Measurements from ENCODE around the gene ALS2. TPM values are rescaled to one million over a fixed set of nuclear protein-coding genes. Genes with fewer than 3 reads are reported as not detected.
A peak's percentile ranks its signal among the peaks of the same experiment; 100 is the strongest.
"Not testable (repeated sequence)": the region's sequence is repeated elsewhere in the genome, so short reads cannot be mapped to it uniquely, and the experiment has no call there.

ALS2 gene
- polyA plus RNA-seq, 1 of the 3 experiments (the other 2 are of a cell fraction): 11.6 TPM

DNA sequence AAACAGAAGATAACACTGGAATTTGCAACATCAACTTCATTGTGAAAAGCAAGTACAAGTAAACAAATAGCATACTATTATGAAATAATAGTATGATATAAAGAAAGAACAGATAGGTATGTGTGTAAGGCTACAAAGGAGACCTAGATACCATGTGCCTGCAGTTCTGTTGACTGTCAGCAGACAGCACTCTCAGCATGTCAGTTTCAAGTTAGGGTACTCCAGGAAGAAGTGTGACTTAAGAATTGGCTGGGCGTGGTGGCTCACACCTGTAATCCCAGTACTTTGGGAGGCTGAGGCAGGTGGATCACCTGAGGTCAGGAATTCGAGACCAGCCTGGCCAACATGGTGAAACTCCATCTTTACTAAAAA is 18.2 kb upstream of the ALS2 start:
- H4K20me1 ChIP-seq (ENCODE audit: insufficient read depth); H3K36me3 ChIP-seq (replicated peaks in 1 of 2; ENCODE audit: control insufficient read depth in 1 of 2, insufficient read depth in 2 of 2, low read length in 1 of 2); H3K27me3 ChIP-seq (ENCODE audit: insufficient read depth); DNase-seq; POLR2A ChIA-PET; H3K4me3 ChIP-seq (ENCODE audit: low read depth in 2 of 2, low read length in 1 of 2); H3K79me2 ChIP-seq (ENCODE audit: insufficient read depth); H3K9me3 ChIP-seq; H3K9me2 ChIP-seq: not testable (repeated sequence)
- Histone ChIP-seq H2AFZ (ENCODE audit: low read depth) (peak overlapping the region; percentile 43; the same call in 1 of the 2 replicates), H3K4me2 (peak overlapping the region; percentile 53), H3K4me1 (ENCODE audit: control insufficient read depth in 1 of 2, insufficient read depth in 2 of 2, low read depth in 1 of 2, low read length in 1 of 2) (peaks cover 0 to 22% of the 10 kb centered on the region in 2 experiments; a peak in 2 of 4 replicates), H3K27ac (ENCODE audit: low read depth in 2 of 2, low read length in 1 of 2) (peak overlapping the region; percentile 82 to 99; a peak in 3 of 4 replicates), H3K9ac (peak overlapping the region; percentile 55; the same call in 1 of the 2 replicates), H3F3A (replicated peaks; ENCODE audit: insufficient read depth) (peaks cover 44% of the 10 kb centered on the region)
- CTCF ChIA-PET: interaction anchor here (0.7 to 2.6 kb wide), 3 partner anchors 61 to 380 kb away, joined by 3 to 12 read pairs (median 9); no protein-coding TSS in a partner anchor
- 94% methylated on average over 2 of the region's 2 CpGs for WGBS (ENCODE audit: low lambda C conversion rate)
- TF ChIP-seq, protein P1, sequence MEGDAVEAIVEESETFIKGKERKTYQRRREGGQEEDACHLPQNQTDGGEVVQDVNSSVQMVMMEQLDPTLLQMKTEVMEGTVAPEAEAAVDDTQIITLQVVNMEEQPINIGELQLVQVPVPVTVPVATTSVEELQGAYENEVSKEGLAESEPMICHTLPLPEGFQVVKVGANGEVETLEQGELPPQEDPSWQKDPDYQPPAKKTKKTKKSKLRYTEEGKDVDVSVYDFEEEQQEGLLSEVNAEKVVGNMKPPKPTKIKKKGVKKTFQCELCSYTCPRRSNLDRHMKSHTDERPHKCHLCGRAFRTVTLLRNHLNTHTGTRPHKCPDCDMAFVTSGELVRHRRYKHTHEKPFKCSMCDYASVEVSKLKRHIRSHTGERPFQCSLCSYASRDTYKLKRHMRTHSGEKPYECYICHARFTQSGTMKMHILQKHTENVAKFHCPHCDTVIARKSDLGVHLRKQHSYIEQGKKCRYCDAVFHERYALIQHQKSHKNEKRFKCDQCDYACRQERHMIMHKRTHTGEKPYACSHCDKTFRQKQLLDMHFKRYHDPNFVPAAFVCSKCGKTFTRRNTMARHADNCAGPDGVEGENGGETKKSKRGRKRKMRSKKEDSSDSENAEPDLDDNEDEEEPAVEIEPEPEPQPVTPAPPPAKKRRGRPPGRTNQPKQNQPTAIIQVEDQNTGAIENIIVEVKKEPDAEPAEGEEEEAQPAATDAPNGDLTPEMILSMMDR (IDR thresholded peaks at IDR 0.05): peak; percentile 63
- TF ChIP-seq SMC3 (IDR thresholded peaks at IDR 0.05; ENCODE audit: low read depth, low read length) (peak; percentile 53), RAD21 (IDR thresholded peaks at IDR 0.05; ENCODE audit: low read length) (peak; percentile 71)

DNA sequence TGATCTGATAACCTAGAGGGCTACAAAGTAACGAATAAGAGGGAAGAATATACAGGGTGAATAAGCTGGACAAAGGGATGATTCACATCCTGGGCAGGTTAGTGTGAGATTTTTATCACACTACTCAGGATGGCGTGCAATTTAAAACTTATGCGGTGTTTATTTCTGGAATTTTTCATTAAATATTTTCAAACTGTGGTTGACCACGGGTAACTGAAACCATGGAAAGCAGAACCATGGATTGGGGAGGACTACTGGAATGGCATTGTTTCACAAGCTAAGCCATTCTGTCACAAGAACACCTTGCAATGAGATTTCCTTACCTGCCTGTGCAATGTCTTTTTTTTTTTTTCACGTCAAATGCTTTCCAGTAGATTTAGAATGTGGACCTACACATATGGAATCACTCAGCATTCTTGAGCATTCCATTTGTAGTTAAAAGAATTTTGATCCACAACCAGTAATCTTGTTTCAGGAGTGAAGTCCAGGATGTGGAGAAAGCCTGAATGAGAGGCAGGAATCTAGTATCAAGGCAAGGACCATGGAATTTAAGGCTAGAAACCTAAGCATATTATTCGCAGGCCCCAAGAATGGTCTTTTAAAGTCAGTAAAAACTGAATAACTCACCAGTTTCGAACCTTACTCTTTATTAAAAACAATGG is 17.6 kb upstream of the ALS2 start:
- H3F3A ChIP-seq (replicated peaks; ENCODE audit: insufficient read depth): peaks cover 47% of the 10 kb centered on the region
- no peaks in the 10 kb centered on the region for H3K36me3 ChIP-seq (replicated peaks in 1 of 2; ENCODE audit: control insufficient read depth in 1 of 2, insufficient read depth in 2 of 2, low read length in 1 of 2)
- H3K4me2 ChIP-seq: peak overlapping the region; percentile 53
- CTCF ChIA-PET: interaction anchor here (1.1 to 2.6 kb wide), 3 partner anchors 9 to 380 kb away, joined by 9 to 12 read pairs (median 11); partner anchors contain the start of gene CDK15
- POLR2A ChIA-PET: no interaction called here
- H3K4me3 ChIP-seq (ENCODE audit: low read depth in 2 of 2, low read length in 1 of 2): no peak overlapping the region
- H3K79me2 ChIP-seq (ENCODE audit: insufficient read depth): no peaks in the 10 kb centered on the region
- H2AFZ ChIP-seq (ENCODE audit: low read depth): peak overlapping the region; percentile 26; the same call in 1 of the 2 replicates
- no peaks in the 10 kb centered on the region for H3K9me2 ChIP-seq
- 18% methylated on average over 7 of the region's 7 CpGs for WGBS (ENCODE audit: low lambda C conversion rate)
- no peaks in the 10 kb centered on the region for H4K20me1 ChIP-seq (ENCODE audit: insufficient read depth)
- peak overlapping the region; percentile 88 to 99; a peak in 3 of 4 replicates for H3K27ac ChIP-seq (ENCODE audit: low read depth in 2 of 2, low read length in 1 of 2)
- no peaks in the 10 kb centered on the region for H3K9me3 ChIP-seq
- no peaks in the 10 kb centered on the region for H3K27me3 ChIP-seq (ENCODE audit: insufficient read depth)
- H3K4me1 ChIP-seq (ENCODE audit: control insufficient read depth in 1 of 2, insufficient read depth in 2 of 2, low read depth in 1 of 2, low read length in 1 of 2): peaks cover 0 to 22% of the 10 kb centered on the region in 2 experiments; a peak in 2 of 4 replicates
- H3K9ac ChIP-seq: peak overlapping the region; percentile 76
- no peak for DNase-seq
- no peak for TF ChIP-seq GABPA (IDR thresholded peaks at IDR 0.05; ENCODE audit: low read depth)
- no peak for TF ChIP-seq TAF1 (IDR thresholded peaks at IDR 0.05; ENCODE audit: borderline replicate concordance, low read depth, low read length)
- peak; percentile 98 for TF ChIP-seq TEAD4 (IDR thresholded peaks at IDR 0.05; ENCODE audit: borderline replicate concordance, insufficient read depth)
- TF ChIP-seq, protein P1 (IDR thresholded peaks at IDR 0.05): no peak
- peak; percentile 60; the same call in 1 of the 2 replicates for TF ChIP-seq YY1 (IDR thresholded peaks at IDR 0.05; ENCODE audit: low read depth)
- TF ChIP-seq FOXM1 (IDR thresholded peaks at IDR 0.05; ENCODE audit: low read depth): peak; percentile 96
- no peak for TF ChIP-seq FOXJ3 (CRISPR knock-in tag; IDR thresholded peaks at IDR 0.05)
- TF ChIP-seq, protein P2, sequence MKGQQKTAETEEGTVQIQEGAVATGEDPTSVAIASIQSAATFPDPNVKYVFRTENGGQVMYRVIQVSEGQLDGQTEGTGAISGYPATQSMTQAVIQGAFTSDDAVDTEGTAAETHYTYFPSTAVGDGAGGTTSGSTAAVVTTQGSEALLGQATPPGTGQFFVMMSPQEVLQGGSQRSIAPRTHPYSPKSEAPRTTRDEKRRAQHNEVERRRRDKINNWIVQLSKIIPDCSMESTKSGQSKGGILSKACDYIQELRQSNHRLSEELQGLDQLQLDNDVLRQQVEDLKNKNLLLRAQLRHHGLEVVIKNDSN (IDR thresholded peaks at IDR 0.05; ENCODE audit: borderline replicate concordance, low read depth): no peak
- TF ChIP-seq FOSL2 (IDR thresholded peaks at IDR 0.05; ENCODE audit: borderline replicate concordance, low read depth): peak; percentile 96
- TF ChIP-seq, protein P3, sequence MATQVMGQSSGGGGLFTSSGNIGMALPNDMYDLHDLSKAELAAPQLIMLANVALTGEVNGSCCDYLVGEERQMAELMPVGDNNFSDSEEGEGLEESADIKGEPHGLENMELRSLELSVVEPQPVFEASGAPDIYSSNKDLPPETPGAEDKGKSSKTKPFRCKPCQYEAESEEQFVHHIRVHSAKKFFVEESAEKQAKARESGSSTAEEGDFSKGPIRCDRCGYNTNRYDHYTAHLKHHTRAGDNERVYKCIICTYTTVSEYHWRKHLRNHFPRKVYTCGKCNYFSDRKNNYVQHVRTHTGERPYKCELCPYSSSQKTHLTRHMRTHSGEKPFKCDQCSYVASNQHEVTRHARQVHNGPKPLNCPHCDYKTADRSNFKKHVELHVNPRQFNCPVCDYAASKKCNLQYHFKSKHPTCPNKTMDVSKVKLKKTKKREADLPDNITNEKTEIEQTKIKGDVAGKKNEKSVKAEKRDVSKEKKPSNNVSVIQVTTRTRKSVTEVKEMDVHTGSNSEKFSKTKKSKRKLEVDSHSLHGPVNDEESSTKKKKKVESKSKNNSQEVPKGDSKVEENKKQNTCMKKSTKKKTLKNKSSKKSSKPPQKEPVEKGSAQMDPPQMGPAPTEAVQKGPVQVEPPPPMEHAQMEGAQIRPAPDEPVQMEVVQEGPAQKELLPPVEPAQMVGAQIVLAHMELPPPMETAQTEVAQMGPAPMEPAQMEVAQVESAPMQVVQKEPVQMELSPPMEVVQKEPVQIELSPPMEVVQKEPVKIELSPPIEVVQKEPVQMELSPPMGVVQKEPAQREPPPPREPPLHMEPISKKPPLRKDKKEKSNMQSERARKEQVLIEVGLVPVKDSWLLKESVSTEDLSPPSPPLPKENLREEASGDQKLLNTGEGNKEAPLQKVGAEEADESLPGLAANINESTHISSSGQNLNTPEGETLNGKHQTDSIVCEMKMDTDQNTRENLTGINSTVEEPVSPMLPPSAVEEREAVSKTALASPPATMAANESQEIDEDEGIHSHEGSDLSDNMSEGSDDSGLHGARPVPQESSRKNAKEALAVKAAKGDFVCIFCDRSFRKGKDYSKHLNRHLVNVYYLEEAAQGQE (IDR thresholded peaks at IDR 0.05; ENCODE audit: low read depth, low read length): 0 out of 2 replicates have a peak, but pooled peaks have one; percentile 35
- TF ChIP-seq, protein P4, sequence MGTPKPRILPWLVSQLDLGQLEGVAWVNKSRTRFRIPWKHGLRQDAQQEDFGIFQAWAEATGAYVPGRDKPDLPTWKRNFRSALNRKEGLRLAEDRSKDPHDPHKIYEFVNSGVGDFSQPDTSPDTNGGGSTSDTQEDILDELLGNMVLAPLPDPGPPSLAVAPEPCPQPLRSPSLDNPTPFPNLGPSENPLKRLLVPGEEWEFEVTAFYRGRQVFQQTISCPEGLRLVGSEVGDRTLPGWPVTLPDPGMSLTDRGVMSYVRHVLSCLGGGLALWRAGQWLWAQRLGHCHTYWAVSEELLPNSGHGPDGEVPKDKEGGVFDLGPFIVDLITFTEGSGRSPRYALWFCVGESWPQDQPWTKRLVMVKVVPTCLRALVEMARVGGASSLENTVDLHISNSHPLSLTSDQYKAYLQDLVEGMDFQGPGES (IDR thresholded peaks at IDR 0.05; ENCODE audit: low read depth, low read length): no peak
- TF ChIP-seq NFIC (IDR thresholded peaks at IDR 0.05; ENCODE audit: borderline replicate concordance): peak; percentile 82; the same call in 1 of the 2 replicates
- no peak for TF ChIP-seq RFX5 (IDR thresholded peaks at IDR 0.05; ENCODE audit: low read length)
- peak; percentile 86 for TF ChIP-seq POLR2AphosphoS5 (IDR thresholded peaks at IDR 0.05; ENCODE audit: low read depth, low read length)
